HepG2 (cell line): ENCODE results near the gene ZFPM1. TPM values are rescaled to one million over a fixed set of nuclear protein-coding genes. Genes with fewer than 3 reads are reported as not detected.

ENCODE experiments used
- PBX3 ChIP-seq: sonication (generic); formaldehyde crosslinking; IDR thresholded peaks from 2 replicates; pipeline ENCODE4 v1.8.1; 2023; ENCODE audit warnings: missing genetic modification reagents, inconsistent platforms, borderline replicate concordance
- ZBTB46 ChIP-seq: sonication (generic); formaldehyde crosslinking; IDR thresholded peaks from 2 replicates; pipeline ENCODE4 v1.4.0; 2020; ENCODE audit warnings: mild to moderate bottlenecking, missing genetic modification reagents, borderline replicate concordance
- ZHX2 ChIP-seq, 2 experiments: sonication (generic) in 1 of 2; formaldehyde crosslinking in 1 of 2; IDR thresholded peaks; 2 replicates each; pipeline versions ENCODE4 v1.6.1 to v1.9.0; 2014 to 2022; ENCODE audit warnings: antibody characterized with exemption in 1 of 2, borderline replicate concordance in 1 of 2, inconsistent platforms in 1 of 2, low read depth in 1 of 2, missing genetic modification reagents in 1 of 2
- ZNF383 ChIP-seq: sonication (generic); formaldehyde crosslinking; IDR thresholded peaks from 2 replicates; pipeline ENCODE4 v1.4.0; 2020; ENCODE audit warnings: missing genetic modification reagents, mild to moderate bottlenecking, borderline replicate concordance
- ZNF567 ChIP-seq: sonication (generic); formaldehyde crosslinking; IDR thresholded peaks from 2 replicates; pipeline ENCODE4 v1.8.1; 2023; ENCODE audit warnings: mild to moderate bottlenecking, missing genetic modification reagents, borderline replicate concordance
- ZNF703 ChIP-seq: sonication (generic); formaldehyde crosslinking; IDR thresholded peaks from 2 replicates; pipeline ENCODE4 v1.5.1; 2020; ENCODE audit warnings: missing genetic modification reagents, mild to moderate bottlenecking, moderate library complexity, borderline replicate concordance
- polyA plus RNA-seq, 8 experiments: library from polyadenylated mRNA; depleted of rRNA in 3 of 8; stranded (reverse) in 7 of 8; unstranded in 1 of 8; fragments of >200 nt; fragmentation: Illumina TruSeq in 4 of 8; extraction: Trizol in 4 of 8; gene quantifications; 2 replicates each; pipeline versions ENCODE4 v1.2.1 to v1.2.3, GENCODE V29; 2011 to 2016; ENCODE audit warnings: low read depth in 4 of 8, missing spikeins in 1 of 8, mixed read lengths in 1 of 8; ENCODE audit not compliant: insufficient read depth in 1 of 8
- total RNA-seq, 5 experiments: library from RNA; depleted of rRNA; stranded (reverse); fragments of >200 nt; fragmentation: Illumina TruSeq; extraction: Trizol; gene quantifications; 2 replicates each; pipeline ENCODE4 v1.2.3, GENCODE V29; 2016; ENCODE audit warnings: low read depth in 1 of 5
- TF ChIP-seq, protein P1 (sequence below): sonication (generic); formaldehyde crosslinking; IDR thresholded peaks from 2 replicates; pipeline ENCODE4 v1.4.0; 2020; ENCODE audit warnings: mild to moderate bottlenecking, missing genetic modification reagents, borderline replicate concordance

The ZFPM1 gene
- total and polyA plus RNA-seq, 2 of the 13 experiments (the other 11 are each of a cell fraction or from before 2014, with no cell fraction given), result 1.3 to 3.8 TPM

DNA sequence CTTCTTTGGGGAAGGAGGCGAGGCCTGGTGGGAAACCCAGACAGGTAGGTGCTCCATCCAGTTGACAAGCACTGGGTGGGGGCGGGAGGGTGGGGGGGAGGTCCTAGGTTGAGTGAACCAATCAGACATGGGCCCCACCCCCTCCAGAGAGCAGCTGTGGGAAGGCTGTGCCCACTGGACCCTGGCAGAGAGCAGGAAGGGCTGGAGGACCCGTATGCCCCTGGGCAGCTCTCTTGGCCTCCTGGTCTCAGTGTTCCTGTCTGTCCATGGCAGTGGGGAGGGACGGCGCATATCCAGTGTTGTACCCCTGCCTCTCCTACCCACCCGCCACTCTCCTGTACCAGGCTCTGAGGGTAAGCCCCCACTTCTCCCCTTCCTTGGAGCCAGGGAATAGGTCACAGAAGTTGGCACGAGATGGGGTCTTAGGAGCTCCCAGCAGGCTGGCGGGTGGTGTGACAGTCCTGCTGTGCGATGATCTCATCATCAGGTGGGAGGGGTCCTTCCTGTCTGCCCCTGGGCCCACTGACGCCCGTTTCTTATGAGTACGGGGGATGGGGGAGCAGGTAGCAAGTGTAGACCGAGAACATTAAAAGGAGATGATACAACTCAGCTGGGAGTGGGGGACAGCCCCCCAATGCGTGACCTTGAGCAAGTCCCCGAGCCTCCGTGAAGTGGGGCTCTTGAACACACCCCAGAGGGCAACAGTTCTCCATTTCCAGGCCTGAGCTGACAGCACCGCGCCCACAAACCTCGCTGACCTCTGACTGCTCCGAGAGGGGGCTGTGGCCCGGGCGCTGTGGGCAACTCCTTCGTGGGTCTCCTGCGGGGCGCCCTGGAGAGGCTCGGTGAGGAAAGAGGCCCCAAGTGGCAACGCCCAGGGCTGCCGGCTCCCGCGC, 1.2 kb upstream of the ZFPM1 start (continued):
- TF ChIP-seq ZBTB46 (CRISPR knock-in tag), result peak; percentile 48; the same call in 1 of the 2 replicates
- TF ChIP-seq ZNF703, result no peak
- no peak for TF ChIP-seq ZHX2 (IDR thresholded peaks at IDR 0.05; ENCODE audit: low read depth)
- TF ChIP-seq ZHX2 (CRISPR knock-in tag; IDR thresholded peaks at IDR 0.05; ENCODE audit: borderline replicate concordance), result 0 out of 2 replicates have a peak, but pooled peaks have one; percentile 51
- TF ChIP-seq ZNF383 (CRISPR knock-in tag), result no peak
- TF ChIP-seq, protein P1, sequence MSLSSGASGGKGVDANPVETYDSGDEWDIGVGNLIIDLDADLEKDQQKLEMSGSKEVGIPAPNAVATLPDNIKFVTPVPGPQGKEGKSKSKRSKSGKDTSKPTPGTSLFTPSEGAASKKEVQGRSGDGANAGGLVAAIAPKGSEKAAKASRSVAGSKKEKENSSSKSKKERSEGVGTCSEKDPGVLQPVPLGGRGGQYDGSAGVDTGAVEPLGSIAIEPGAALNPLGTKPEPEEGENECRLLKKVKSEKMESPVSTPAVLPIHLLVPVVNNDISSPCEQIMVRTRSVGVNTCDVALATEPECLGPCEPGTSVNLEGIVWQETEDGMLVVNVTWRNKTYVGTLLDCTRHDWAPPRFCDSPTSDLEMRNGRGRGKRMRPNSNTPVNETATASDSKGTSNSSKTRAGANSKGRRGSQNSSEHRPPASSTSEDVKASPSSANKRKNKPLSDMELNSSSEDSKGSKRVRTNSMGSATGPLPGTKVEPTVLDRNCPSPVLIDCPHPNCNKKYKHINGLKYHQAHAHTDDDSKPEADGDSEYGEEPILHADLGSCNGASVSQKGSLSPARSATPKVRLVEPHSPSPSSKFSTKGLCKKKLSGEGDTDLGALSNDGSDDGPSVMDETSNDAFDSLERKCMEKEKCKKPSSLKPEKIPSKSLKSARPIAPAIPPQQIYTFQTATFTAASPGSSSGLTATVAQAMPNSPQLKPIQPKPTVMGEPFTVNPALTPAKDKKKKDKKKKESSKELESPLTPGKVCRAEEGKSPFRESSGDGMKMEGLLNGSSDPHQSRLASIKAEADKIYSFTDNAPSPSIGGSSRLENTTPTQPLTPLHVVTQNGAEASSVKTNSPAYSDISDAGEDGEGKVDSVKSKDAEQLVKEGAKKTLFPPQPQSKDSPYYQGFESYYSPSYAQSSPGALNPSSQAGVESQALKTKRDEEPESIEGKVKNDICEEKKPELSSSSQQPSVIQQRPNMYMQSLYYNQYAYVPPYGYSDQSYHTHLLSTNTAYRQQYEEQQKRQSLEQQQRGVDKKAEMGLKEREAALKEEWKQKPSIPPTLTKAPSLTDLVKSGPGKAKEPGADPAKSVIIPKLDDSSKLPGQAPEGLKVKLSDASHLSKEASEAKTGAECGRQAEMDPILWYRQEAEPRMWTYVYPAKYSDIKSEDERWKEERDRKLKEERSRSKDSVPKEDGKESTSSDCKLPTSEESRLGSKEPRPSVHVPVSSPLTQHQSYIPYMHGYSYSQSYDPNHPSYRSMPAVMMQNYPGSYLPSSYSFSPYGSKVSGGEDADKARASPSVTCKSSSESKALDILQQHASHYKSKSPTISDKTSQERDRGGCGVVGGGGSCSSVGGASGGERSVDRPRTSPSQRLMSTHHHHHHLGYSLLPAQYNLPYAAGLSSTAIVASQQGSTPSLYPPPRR, result no peak
- TF ChIP-seq ZNF567 (CRISPR knock-in tag), result no peak
- TF ChIP-seq PBX3, result peak; percentile 49; the same call in 1 of the 2 replicates
